HUES48 (cell line): Measurements from ENCODE around the gene CDC34.
A peak's percentile ranks its signal among the peaks of the same experiment; 100 is the strongest.

Experiments
- H3K27ac ChIP-seq: one replicate; pipeline ENCODE4 v1.7.0; 2013; ENCODE audit warnings: low read depth, low read length, inconsistent platforms
- H3K27me3 ChIP-seq: 2 replicates; pipeline ENCODE4 v1.6.1; 2013; ENCODE audit warnings: mild to moderate bottlenecking, low read length; ENCODE audit not compliant: control insufficient read depth, insufficient read depth
- H3K36me3 ChIP-seq: 2 replicates; pipeline ENCODE4 v1.6.1; 2013; ENCODE audit warnings: low read length; ENCODE audit not compliant: control insufficient read depth, insufficient read depth
- H3K4me1 ChIP-seq: 2 replicates; pipeline ENCODE4 v1.6.1; 2013; ENCODE audit warnings: mild to moderate bottlenecking, low read length; ENCODE audit not compliant: control insufficient read depth, insufficient read depth
- H3K4me3 ChIP-seq: 2 replicates; pipeline ENCODE4 v1.5.1; 2013; ENCODE audit warnings: mild to moderate bottlenecking, low read depth, low read length
- H3K9ac ChIP-seq: 2 replicates; pipeline ENCODE4 v1.6.1; 2013; ENCODE audit warnings: mild to moderate bottlenecking, low read depth, low read length, moderate library complexity
- H3K9me3 ChIP-seq: 2 replicates; pipeline ENCODE4 v1.6.1; 2013; ENCODE audit warnings: low read length; ENCODE audit not compliant: control insufficient read depth, insufficient read depth

Gene CDC34

DNA sequence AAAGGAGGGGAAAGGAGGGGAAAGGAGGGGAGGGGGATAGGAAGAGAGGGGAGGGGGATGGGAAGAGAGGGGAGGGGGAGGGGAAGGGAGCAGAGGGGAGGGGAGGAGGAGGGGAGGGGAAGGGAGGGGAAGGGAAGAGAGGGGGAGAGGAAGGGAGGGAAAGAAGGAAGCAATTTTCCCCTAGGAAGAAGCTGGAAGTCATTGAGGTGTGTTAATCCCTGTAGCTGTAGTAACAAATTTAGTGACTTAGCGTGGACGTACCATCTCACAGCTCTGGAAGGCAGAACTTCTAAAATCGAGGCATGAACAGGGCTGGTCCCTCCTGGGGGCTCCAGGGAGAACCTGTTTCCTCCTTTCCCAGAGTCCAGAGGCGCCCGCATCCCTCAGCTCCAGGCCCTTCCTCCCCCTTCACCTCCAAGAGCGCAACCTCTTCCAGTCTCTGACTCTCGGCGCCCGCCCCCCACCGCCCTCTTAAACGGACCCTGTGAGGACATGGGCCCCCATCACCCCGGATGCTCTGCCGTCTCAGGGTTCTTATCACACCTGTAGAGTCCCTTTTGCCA is 5.6 kb upstream of the CDC34 start:
- H3K27me3 ChIP-seq = no peaks in the 10 kb centered on the region
- no peaks in the 10 kb centered on the region for H3K4me1 ChIP-seq
- H3K27ac ChIP-seq = no peak overlapping the region
- H3K9ac ChIP-seq = no peak overlapping the region
- no peak overlapping the region for H3K4me3 ChIP-seq
- no peaks in the 10 kb centered on the region for H3K36me3 ChIP-seq
- 0 out of 2 replicates have a peak, but pooled peaks cover 8% of the 10 kb centered on the region for H3K9me3 ChIP-seq

DNA sequence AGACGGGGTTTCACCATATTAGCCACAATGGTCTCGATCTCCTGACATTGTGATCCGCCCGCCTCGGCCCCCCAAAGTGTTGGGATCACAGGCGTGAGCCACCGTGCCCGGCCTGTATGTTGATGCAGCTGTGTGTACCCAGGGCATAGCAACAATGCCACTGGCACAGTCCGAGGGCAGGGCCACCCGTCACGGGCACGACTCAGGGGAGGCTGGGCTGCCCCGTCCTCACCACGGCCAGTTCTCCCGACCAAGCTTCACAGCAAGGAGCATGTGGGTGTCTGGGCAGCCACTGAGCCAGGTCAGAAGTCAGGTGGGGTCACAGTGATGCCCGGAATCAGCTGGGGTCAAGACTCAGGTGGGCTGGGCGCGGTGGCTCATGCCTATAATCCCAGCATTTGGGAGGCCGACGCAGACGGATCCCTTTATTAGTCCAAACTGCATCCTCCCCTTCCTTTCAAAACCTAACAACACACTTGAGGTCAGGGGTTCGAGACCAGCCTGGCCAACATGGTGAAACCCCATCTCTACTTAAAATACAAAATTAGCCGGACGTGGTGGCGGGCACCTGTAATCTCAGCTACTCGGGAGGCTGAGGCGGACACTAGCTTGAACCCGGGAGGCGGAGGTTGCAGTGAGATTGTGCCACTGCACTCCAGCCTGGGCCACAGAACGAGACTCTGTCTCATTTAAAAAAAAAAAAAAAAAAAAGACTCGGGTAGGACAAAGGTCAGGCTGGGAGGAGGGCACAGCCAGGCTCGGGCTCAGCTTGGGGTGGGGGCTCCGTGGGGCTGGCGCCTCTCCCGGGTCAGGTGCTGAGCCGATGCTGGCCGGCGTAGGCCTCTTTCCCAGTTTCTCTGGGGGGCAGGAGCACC is 1.2 kb upstream of the CDC34 start:
- H3K9ac ChIP-seq = peak overlapping the region; percentile 53; the same call in 1 of the 2 replicates

DNA sequence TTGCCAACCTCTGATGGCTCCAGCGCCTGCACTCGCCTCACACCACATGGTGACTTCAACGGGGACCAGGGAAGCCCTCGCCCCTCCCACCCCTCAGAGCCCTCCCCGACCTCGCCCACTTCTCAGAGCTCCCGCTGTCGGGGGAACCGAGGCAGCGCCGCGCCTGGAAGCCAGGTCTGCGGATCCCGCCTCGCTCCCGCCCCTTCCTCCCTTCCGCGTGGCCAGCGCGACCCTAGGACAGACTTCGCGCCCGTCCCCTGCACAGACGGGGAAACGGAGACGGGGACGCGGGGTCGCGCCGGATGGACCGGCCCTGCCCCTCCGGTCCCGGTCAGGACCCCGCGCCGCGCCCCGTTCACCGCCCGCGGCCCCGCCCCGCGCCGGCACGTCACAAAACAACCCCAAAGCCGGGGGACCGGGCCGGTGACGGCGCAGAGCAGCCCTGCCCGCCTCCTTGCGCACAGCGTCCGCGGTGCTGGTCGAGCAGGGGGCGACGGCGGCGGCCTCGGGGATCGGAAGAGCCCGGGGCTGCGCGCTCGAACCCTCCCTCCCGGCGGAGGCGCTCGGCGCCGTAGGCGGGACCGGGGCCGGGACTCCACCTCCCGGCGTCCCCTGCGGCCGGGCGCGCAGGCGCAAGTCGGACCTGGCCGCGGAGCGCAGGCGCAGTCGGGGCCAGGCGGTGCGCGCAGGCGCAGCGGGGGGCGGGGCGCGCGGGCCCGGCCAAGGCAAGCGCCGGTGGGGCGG is 379 bp upstream of the CDC34 start:
- H3K4me3 ChIP-seq = peak overlapping the region; percentile 95
- H3K27ac ChIP-seq = peak overlapping the region; percentile 91
- H3K9me3 ChIP-seq = no peaks in the 10 kb centered on the region
- H3K36me3 ChIP-seq = peaks cover 14% of the 10 kb centered on the region
- no peaks in the 10 kb centered on the region for H3K27me3 ChIP-seq
- H3K4me1 ChIP-seq = peaks cover 10% of the 10 kb centered on the region; the same call in 1 of the 2 replicates
- peak overlapping the region; percentile 53; the same call in 1 of the 2 replicates for H3K9ac ChIP-seq

More for the DNA sequence above, 1.2 kb upstream of the CDC34 start:
- H3K36me3 ChIP-seq = peaks cover 6% of the 10 kb centered on the region; the same call in 1 of the 2 replicates
- H3K9me3 ChIP-seq = no peaks in the 10 kb centered on the region
- H3K27me3 ChIP-seq = no peaks in the 10 kb centered on the region
- peak overlapping the region; percentile 91 for H3K27ac ChIP-seq
- H3K4me1 ChIP-seq = peaks cover 10% of the 10 kb centered on the region; the same call in 1 of the 2 replicates
- peak overlapping the region; percentile 95 for H3K4me3 ChIP-seq

DNA sequence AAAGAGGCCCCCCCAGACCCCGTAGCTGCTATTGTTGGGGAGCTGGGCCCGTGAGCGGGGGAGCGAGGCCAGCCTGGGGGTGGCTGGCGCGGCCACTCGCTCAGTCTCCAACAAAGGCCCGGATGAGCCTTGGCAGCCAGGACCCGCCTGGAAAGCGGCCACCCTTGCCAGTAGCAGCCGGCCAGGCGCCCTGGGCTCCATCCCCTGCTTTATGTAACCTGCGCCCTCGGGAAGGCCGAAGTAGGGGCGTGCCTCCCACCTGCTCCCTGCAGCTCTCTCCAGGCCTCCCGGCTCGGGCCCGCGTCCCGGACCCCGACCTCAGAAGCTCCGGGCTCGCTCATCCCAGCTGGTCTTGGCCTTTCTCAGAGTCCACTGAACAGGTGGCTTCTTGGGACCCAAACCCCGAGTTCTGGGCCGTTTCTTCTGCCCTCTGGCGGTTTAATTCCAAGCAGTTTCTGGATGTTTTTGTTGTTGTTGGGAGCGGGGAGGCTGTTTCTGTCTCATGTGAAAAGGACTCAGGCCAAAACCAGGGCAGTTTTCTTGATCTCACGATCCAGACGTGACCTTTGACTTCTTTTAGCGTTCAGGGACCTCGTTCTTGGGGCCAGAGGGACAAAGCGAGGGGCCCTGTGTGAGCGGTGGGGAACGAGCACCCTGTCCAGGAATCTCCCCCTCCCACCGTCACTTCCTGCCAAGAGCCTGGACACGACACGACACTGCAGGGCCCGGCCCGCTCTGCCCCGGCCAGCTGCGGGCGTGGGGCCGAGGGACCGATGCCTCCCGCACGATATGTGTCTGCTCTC is 1.2 kb downstream of the CDC34 start:
- H3K27ac ChIP-seq = peak overlapping the region; percentile 82
- peaks cover 10% of the 10 kb centered on the region; the same call in 1 of the 2 replicates for H3K4me1 ChIP-seq

DNA sequence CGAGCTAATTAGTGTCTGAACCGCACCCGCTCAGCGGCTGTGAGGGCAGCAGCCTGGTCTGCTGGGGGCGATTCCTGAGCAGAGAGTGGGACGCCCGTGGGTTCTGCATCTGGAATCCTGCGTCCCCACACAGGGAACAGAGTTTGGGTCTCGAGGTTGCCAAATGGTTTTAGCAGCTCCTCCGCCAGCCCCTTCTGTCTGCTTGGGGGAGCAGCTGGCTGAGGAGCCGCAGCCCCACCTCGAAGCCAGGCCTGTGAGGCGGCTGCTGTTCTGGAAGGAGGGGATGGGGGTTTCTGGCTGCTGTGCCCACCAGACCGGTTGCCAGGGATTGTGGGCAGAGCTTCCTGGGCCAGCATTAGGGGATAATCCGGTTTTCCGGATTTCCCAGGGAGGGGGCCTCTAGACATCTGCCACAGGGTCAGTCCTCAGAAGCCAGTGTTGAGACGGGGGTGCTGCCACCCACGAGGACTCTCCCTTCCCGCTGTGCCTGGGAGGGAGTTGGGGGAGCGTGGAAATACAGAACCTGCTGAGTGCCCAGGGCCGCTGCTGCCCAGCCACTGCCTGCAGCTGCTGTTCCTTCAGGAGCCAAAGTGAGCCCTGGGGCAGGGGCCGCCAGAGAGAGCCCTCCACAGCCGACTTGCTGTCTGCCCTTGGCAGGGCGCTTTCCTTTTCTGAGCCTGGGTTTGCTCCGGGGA is 2.0 kb downstream of the CDC34 start:
- Histone ChIP-seq H3K27me3 (no peaks in the 10 kb centered on the region), H3K4me3 (peak overlapping the region; percentile 87), H3K9me3 (no peaks in the 10 kb centered on the region), H3K36me3 (peaks cover 34% of the 10 kb centered on the region), H3K9ac (peak overlapping the region; percentile 23; the same call in 1 of the 2 replicates), H3K27ac (peak overlapping the region; percentile 82), H3K4me1 (peaks cover 10% of the 10 kb centered on the region; the same call in 1 of the 2 replicates)

More for the DNA sequence above, 1.2 kb downstream of the CDC34 start:
- H3K36me3 ChIP-seq = peaks cover 27% of the 10 kb centered on the region
- H3K9ac ChIP-seq = peak overlapping the region; percentile 23
- H3K27me3 ChIP-seq = no peaks in the 10 kb centered on the region
- no peaks in the 10 kb centered on the region for H3K9me3 ChIP-seq
- peak overlapping the region; percentile 87 for H3K4me3 ChIP-seq

DNA sequence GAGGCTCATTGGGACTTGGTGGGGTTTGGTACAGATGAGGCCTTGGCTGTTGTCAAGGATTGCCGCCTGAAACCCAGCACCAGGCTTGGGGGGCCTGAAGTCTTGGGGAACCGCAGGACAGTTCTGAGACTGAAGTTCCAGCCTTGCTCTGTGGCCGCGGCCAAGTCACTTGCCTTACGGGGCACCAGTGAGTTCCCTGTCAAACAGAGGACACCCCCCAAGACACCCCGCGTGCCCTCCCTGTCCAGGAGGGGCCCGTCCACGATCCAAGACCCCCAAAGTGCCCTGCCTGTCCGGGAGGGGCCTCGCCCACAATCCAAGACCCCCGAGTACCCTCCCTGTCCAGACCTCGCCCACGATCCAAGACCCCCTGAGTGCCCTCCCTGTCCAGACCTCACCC is 2.5 kb downstream of the CDC34 start:
- Histone ChIP-seq H3K4me1 (peaks cover 10% of the 10 kb centered on the region; the same call in 1 of the 2 replicates), H3K9ac (no peak overlapping the region), H3K27ac (no peak overlapping the region), H3K36me3 (peaks cover 40% of the 10 kb centered on the region), H3K27me3 (no peaks in the 10 kb centered on the region), H3K9me3 (no peaks in the 10 kb centered on the region), H3K4me3 (no peak overlapping the region)

DNA sequence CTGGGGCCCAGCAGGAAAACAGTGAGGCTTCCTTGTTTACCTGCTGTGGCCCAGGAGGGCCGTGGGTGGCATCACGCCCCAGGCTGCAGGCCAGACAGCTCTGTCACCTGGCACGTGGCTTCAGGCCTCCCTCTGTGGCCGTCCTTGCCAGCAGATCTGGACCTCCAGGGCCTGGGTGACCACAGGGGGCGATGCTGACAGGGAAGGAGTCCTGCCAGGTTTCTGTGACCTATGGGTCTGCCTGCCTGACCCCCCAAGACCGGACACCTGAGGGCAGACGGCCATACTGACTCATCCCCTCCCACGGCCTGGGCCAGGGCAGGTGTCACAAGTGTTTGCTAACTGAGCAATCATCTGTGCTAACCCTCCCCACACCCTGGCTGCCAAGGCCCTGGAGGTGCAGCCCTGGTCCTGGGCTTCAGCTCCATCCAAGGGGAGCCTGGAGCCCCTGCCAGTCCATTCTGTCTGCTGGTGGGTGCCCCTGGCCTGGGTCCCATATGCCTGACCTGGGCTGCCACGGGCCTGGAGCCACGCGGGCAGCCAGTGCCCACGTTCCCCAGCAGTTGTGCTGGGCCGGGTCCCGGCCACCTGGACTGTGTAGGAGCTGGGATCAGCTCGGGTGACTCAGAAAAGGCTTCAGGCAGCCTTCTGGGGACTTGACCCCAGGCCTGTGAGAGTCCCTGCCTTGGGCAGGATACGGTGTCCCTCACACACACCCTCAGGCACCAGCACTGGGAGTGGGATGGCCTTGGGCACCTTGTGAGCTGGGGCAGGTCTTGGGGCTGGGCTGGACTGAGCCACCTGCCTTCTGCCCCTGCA is 3.7 kb downstream of the CDC34 start:
- no peak overlapping the region for H3K9ac ChIP-seq
- H3K36me3 ChIP-seq = peaks cover 46% of the 10 kb centered on the region
- H3K4me1 ChIP-seq = peaks cover 10% of the 10 kb centered on the region; the same call in 1 of the 2 replicates
- H3K9me3 ChIP-seq = no peaks in the 10 kb centered on the region
- H3K27ac ChIP-seq = no peak overlapping the region
- H3K27me3 ChIP-seq = no peaks in the 10 kb centered on the region
- no peak overlapping the region for H3K4me3 ChIP-seq

DNA sequence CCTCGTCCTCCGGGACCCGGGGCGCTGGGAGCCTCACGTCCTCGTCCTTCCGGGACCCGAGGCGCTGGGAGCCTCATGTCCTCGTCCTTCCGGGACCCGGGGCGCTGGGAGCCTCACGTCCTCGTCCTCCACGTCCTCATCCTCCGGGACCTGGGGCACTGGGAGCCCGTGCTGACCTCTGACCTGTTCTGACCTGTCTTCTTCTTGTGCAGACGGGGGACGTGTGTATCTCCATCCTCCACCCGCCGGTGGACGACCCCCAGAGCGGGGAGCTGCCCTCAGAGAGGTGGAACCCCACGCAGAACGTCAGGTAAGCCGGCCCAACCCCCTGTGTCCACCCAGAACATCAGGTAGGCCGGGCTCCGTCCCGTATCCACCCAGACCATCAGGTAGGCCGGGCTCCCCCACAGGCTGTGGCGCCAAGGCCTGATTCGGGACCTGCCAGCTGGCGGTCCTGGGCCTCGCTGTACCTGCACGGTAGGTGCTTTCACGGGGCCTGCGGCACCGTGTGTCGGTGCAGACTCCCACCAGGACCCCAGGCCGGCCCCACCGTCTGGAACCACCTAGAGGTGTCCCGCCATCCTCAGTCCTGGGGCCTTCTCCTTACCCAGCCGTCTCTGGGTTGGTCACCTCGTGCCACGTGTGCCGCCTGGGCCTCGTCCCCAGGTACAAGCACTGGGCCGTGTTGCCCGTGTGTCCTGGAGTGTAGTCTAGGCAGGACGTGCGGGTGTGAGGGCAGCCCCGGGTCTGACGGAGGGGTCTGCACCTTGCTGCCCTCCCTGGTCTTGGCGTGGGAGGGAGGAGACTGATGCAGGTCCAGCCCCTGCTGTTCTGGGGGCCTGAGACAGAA is 4.7 kb downstream of the CDC34 start:
- Histone ChIP-seq H3K36me3 (peaks cover 48% of the 10 kb centered on the region), H3K27me3 (no peaks in the 10 kb centered on the region), H3K9ac (no peak overlapping the region), H3K4me3 (no peak overlapping the region), H3K27ac (no peak overlapping the region), H3K4me1 (peaks cover 10% of the 10 kb centered on the region; the same call in 1 of the 2 replicates), H3K9me3 (no peaks in the 10 kb centered on the region)
